Thyroid gland (tissue), 4 donors: ENCODE measurements around the gene ZNF737. TPM values are rescaled to one million over a fixed set of nuclear protein-coding genes. Genes with fewer than 3 reads are reported as not detected.
"Not testable (repeated sequence)": the region's sequence is repeated elsewhere in the genome, so short reads cannot be mapped to it uniquely, and the experiment has no call there.

Experiments used
- DNase-seq, 2 donors: peaks; one replicate each; pipeline ENCODE4 v3.0.0-alpha.2; 2019
- H3K27ac ChIP-seq, 3 donors: fragments of 200-600 bp; sonication (generic); 1 replicate in 2 of 3; 2 replicates in 1 of 3; pipeline ENCODE4 v1.5.1; 2016 to 2019; ENCODE audit warnings: mild to moderate bottlenecking in 1 of 3, moderate library complexity in 1 of 3
- H3K27me3 ChIP-seq: fragments of 200-600 bp; sonication (generic); one replicate; pipeline ENCODE4 v1.5.1; 2019
- H3K36me3 ChIP-seq, 2 donors: fragments of 200-600 bp; sonication (generic); one replicate each; pipeline ENCODE4 v1.5.1; 2016 to 2019
- H3K4me1 ChIP-seq, 2 donors: fragments of 200-600 bp; sonication (generic); one replicate each; pipeline ENCODE4 v1.5.1; 2017 to 2019
- H3K4me3 ChIP-seq, 3 donors: fragments of 200-600 bp; sonication (generic); replicated peaks in 1 of 3; 1 replicate in 2 of 3; 2 replicates in 1 of 3; pipeline ENCODE4 v1.5.1; 2016; ENCODE audit warnings: mild to moderate bottlenecking in 1 of 3
- H3K9me3 ChIP-seq: fragments of 200-600 bp; sonication (generic); one replicate; pipeline ENCODE4 v1.5.1; 2017
- CTCF ChIP-seq, 6 experiments: fragments of 200-600 bp in 3 of 6; fragments of 450-650 bp in 3 of 6; sonication (generic) in 3 of 6; IDR thresholded peaks; one replicate each; pipeline ENCODE4 v1.5.1; 2016 to 2019; ENCODE audit warnings: antibody characterized with exemption in 6 of 6, mild to moderate bottlenecking in 2 of 6, inconsistent platforms in 1 of 6, moderate library complexity in 1 of 6
- POLR2A ChIP-seq, 2 donors: fragments of 450-650 bp; IDR thresholded peaks; one replicate each; pipeline ENCODE4 v1.6.1; 2017; ENCODE audit warnings: antibody characterized with exemption in 2 of 2, mild to moderate bottlenecking in 2 of 2, moderate library complexity in 1 of 2
- WGBS, 2 donors: methylation state at CpG; one replicate each; pipeline ENCODE4 v1.1.5; 2017; 5-methylcytosine and 5-hydroxymethylcytosine counted together
- intact Hi-C: fragments of 100-400 bp; cut with DNase I; formaldehyde crosslinking; loops from one replicate; pipeline ENCODE4 v1.15.1; 2023
- total RNA-seq, 4 donors: library from RNA; depleted of rRNA; stranded (reverse); fragments of >200 nt; gene quantifications; one replicate each; pipeline ENCODE4 v1.2.3, GENCODE V29; 2016

Gene ZNF737
- total RNA-seq, 4 donors from 2014 or later: 59.3 to 114 (median 72.5) TPM

GRCh38 chr19:20607943-20608342, 42.4 kb upstream of the ZNF737 start:
- no peaks in the 10 kb centered on the region for H3K36me3 ChIP-seq
- H3K27ac ChIP-seq: no peak overlapping the region
- DNase-seq: no peak
- no peaks in the 10 kb centered on the region for H3K27me3 ChIP-seq
- peaks cover 17% of the 10 kb centered on the region in 2 donors for H3K4me1 ChIP-seq
- no peaks in the 10 kb centered on the region for H3K9me3 ChIP-seq
- no peak overlapping the region for H3K4me3 ChIP-seq
- WGBS, 2 donors: 96 to 100% methylated on average over 1 of the region's 1 CpG
- intact Hi-C loops: no loop called here
- no peak for TF ChIP-seq POLR2A (IDR thresholded peaks at IDR 0.05)
- no peak for TF ChIP-seq CTCF (IDR thresholded peaks at IDR 0.05)

DNA sequence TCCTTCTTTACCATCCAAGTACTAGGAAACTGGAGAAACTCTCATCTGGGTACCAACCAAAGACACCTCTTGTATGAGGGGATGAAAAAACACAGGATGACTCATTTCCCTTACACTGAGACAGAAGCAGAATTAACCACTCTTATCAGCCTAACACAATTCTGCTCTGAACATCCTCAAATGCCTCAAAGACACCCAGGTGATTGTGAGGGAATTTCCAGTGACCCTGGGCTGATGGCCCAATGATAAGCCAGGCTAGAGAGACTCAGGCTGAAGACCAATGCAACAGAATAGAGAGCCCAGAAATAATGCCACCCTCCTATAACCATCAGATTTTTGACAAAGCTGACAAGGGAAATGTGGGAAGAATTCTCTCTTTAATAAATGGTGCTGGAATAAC, 7.0 kb downstream of the ZNF737 start:
- H3K36me3 ChIP-seq: peaks cover 0 to 4% of the 10 kb centered on the region in 2 donors
- intact Hi-C loops: loop anchor here (10.0 kb wide), 1 partner anchor 56 kb away; no protein-coding TSS in a partner anchor
- DNase-seq: no peak
- no peaks in the 10 kb centered on the region for H3K27me3 ChIP-seq
- no peak for TF ChIP-seq CTCF (IDR thresholded peaks at IDR 0.05)
- H3K27ac ChIP-seq: no peak overlapping the region
- H3K4me3 ChIP-seq: no peak overlapping the region
- H3K9me3 ChIP-seq: no peaks in the 10 kb centered on the region
- peaks cover 30 to 36% of the 10 kb centered on the region in 2 donors for H3K4me1 ChIP-seq

DNA sequence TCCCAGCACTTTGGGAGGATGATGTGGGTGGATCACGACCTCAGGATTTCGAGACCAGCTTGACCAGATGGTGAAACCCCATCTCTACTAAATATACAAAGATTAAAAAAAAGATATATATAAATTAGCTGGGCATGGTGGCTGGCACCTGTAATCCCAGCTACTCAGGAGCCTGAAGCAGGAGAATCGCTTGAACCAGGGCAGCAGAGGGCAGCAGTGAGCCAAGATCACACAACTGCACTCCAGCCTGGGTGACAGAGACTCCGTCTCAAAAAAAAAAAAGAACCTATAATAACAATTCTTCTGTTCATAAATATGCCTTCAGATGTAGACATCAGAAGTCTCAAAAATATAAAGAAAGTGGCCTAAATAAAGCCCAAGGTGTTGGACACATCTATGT, 7.6 kb downstream of the ZNF737 start:
- H3K27ac ChIP-seq: no peak overlapping the region
- TF ChIP-seq POLR2A (IDR thresholded peaks at IDR 0.05) (no peak), CTCF (IDR thresholded peaks at IDR 0.05) (peak in 5 of 6 experiments; percentile 37 to 66 (median 56))
- no peak overlapping the region for H3K4me3 ChIP-seq
- H3K4me1 ChIP-seq: peaks cover 27 to 31% of the 10 kb centered on the region in 2 donors
- H3K9me3 ChIP-seq: no peaks in the 10 kb centered on the region
- H3K36me3 ChIP-seq: peaks cover 4 to 7% of the 10 kb centered on the region in 2 donors
- no peaks in the 10 kb centered on the region for H3K27me3 ChIP-seq
- intact Hi-C loops: loop anchor here (10.0 kb wide), 1 partner anchor 57 kb away; no protein-coding TSS in a partner anchor
- DNase-seq: peak; percentile 75 to 82
- WGBS, 2 donors: 47 to 52% methylated on average over 4 of the region's 4 CpGs

DNA sequence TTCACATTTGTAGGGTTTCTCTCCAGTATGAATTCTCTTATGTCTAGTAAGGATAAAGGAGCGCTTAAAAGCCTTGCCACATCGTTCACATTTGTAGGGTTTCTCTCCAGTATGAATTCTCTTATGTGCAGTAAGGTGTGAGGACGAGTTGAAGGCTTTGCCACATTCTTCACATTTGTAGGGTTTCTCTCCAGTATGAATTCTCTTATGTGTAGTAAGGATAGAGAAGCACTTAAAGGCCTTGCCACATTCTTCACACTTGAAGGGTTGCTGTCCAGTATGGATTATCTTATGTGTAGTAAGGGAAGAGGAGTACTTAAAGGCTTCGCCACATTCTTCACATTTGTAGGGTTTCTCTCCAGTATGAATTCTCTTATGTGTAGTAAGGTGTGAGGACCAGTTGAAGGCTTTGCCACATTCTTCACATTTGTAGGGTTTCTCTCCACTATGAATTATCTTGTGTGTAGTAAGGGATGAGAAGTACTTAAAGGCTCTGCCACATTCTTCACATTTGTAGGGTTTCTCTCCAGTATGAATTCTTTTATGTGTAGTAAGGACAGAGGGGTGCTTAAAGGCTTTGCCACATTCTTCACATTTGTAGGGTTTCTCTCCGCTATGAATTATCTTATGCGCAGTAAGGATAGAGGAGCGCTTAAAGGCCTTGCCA, 20.8 kb downstream of the ZNF737 start:
- H3K36me3 ChIP-seq: peaks cover 51 to 54% of the 10 kb centered on the region in 2 donors
- not testable (repeated sequence) for H3K4me3 ChIP-seq, H3K27ac ChIP-seq, DNase-seq, H3K9me3 ChIP-seq, H3K4me1 ChIP-seq, H3K27me3 ChIP-seq
- intact Hi-C loops: loop anchor here (5.0 kb wide), 1 partner anchor 88 kb away; no protein-coding TSS in a partner anchor
- WGBS, 2 donors: 94 to 95% methylated on average over 7 of the region's 7 CpGs

- WGBS, 2 donors: 95% methylated on average over 4 of the region's 29 CpGs; no CpG with 5 or more reads in 1 of the 2 donors
- intact Hi-C loops, H3K36me3 ChIP-seq, H3K9me3 ChIP-seq, DNase-seq, H3K27me3 ChIP-seq, H3K27ac ChIP-seq, H3K4me3 ChIP-seq, H3K4me1 ChIP-seq: not testable (repeated sequence)
These were observed 35.3 kb downstream of the ZNF737 start for GRCh38 chr19:20530303-20530702.

GRCh38 chr19:20513189-20513904, 52.2 kb downstream of the ZNF737 start:
- Histone ChIP-seq H3K36me3 (no peaks in the 10 kb centered on the region), H3K4me3 (no peak overlapping the region), H3K27me3 (no peaks in the 10 kb centered on the region), H3K4me1 (peaks cover 9 to 26% of the 10 kb centered on the region in 2 donors), H3K27ac (peak overlapping the region; percentile 80 to 82 (median 81)), H3K9me3 (no peaks in the 10 kb centered on the region)
- peak; percentile 83 to 86 for DNase-seq
- intact Hi-C loops: loop anchor here (10.0 kb wide), 2 partner anchors 139 to 269 kb away; no protein-coding TSS in a partner anchor
- WGBS, 2 donors: 28 to 39% methylated on average over 5 of the region's 5 CpGs
- TF ChIP-seq CTCF (IDR thresholded peaks at IDR 0.05) (peak in 4 of 6 experiments; percentile 52 to 58 (median 54)), POLR2A (IDR thresholded peaks at IDR 0.05) (peak in 1 of 2 donors; percentile 52)
